B cell (primary cell): ENCODE measurements around the gene CARMIL1.

ENCODE experiments used
- CTCF ChIP-seq: fragments of 200-600 bp; IDR thresholded peaks from one replicate; pipeline ENCODE4 v1.8.0; 2022; ENCODE audit warnings: antibody characterized with exemption, mild to moderate bottlenecking
- EZH2 ChIP-seq: IDR thresholded peaks from 2 replicates; pipeline ENCODE4 v1.6.1; 2012; ENCODE audit warnings: borderline replicate concordance, low read depth, mild to moderate bottlenecking, moderate library complexity, low read length; ENCODE audit not compliant: insufficient read depth, poor library complexity, severe bottlenecking

- TF ChIP-seq CTCF (no peak), EZH2 (no peak)
Observed at GRCh38 chr6:25239059-25239458, 40.1 kb upstream of the CARMIL1 start.
